ENCODE measurements around the gene COQ4. TPM values are rescaled to one million over a fixed set of nuclear protein-coding genes. Genes with fewer than 3 reads are reported as not detected.

COQ4 gene
- 10 to 100 TPM; 30.2 to 59.7 (median 46.2) TPM for total RNA-seq

- peak; percentile 90 to 93 for DNase-seq (ENCODE audit: low spot score in 2 of 2)
- H3K9me3 ChIP-seq, result no peaks in the 10 kb centered on the region
- H3K4me1 ChIP-seq, result peaks cover 3 to 20% of the 10 kb centered on the region in 2 donors
- intact Hi-C loops (cut with DNase I; ENCODE audit: low total_unique reads), result no loop called here
- TF ChIP-seq POLR2AphosphoS5 (IDR thresholded peaks at IDR 0.05), result peak; percentile 82 to 95 (median 89)
- TF ChIP-seq, protein P1, sequence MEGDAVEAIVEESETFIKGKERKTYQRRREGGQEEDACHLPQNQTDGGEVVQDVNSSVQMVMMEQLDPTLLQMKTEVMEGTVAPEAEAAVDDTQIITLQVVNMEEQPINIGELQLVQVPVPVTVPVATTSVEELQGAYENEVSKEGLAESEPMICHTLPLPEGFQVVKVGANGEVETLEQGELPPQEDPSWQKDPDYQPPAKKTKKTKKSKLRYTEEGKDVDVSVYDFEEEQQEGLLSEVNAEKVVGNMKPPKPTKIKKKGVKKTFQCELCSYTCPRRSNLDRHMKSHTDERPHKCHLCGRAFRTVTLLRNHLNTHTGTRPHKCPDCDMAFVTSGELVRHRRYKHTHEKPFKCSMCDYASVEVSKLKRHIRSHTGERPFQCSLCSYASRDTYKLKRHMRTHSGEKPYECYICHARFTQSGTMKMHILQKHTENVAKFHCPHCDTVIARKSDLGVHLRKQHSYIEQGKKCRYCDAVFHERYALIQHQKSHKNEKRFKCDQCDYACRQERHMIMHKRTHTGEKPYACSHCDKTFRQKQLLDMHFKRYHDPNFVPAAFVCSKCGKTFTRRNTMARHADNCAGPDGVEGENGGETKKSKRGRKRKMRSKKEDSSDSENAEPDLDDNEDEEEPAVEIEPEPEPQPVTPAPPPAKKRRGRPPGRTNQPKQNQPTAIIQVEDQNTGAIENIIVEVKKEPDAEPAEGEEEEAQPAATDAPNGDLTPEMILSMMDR (IDR thresholded peaks at IDR 0.05), result no peak
- no peak for TF ChIP-seq POLR2A (IDR thresholded peaks at IDR 0.05)
- no peaks in the 10 kb centered on the region for H3K36me3 ChIP-seq
- no peaks in the 10 kb centered on the region for H3K27me3 ChIP-seq
- peak within 1 kb of the TSS; percentile 82 to 87 for H3K27ac ChIP-seq
- H3K4me3 ChIP-seq, result peak within 1 kb of the TSS; percentile 78 to 95 (median 94)
Observed at GRCh38 chr9:128322404-128323211, at the start of gene COQ4, which contains the start of gene TRUB2. COQ4 (plus strand) TSS chr9:128322839; CDS start chr9:128322859, 20 bp downstream. TRUB2 (minus strand) TSS chr9:128322447; CDS start chr9:128322408, 39 bp downstream.

DNA sequence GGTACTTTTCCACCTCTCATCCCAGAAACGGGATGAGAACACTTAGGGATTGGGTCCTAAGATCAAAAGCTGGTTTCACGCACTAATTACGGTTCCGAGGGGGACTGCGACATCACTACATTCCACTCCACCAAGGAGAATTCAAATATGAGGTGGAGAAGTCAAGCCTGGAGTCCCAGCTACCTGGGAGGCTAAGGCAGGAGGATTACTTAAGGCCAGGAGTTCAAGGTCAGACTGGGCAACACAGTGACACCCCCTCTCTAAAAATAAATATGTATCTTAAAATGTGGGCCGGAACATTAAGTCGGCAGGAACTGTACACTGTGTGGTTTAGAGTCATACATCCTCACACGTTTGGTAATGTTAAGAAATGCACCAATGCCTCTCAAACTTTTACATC, 48.4 kb upstream of the COQ4 start:
- H3K4me1 ChIP-seq, result peaks cover 0 to 10% of the 10 kb centered on the region in 2 donors
- intact Hi-C loops (cut with DNase I; ENCODE audit: low total_unique reads), result no loop called here
- peak overlapping the region; percentile 13 to 97 for H3K27ac ChIP-seq
- peak overlapping the region in 2 of 3 donors; percentile 94 to 95 for H3K4me3 ChIP-seq
- TF ChIP-seq, protein P1 (IDR thresholded peaks at IDR 0.05), result no peak
- no peaks in the 10 kb centered on the region for H3K36me3 ChIP-seq
- H3K27me3 ChIP-seq, result no peaks in the 10 kb centered on the region
- H3K9me3 ChIP-seq, result no peaks in the 10 kb centered on the region
- no peak for DNase-seq (ENCODE audit: low spot score in 2 of 2)

GRCh38 chr9:128275198-128276007, 47.2 kb upstream of the COQ4 start, which contains the start of gene GOLGA2:
GOLGA2 (minus strand) TSS chr9:128276007; CDS start chr9:128275976, 31 bp downstream.
- DNase-seq (ENCODE audit: low spot score in 2 of 2), result peak in 1 of 2 donors; percentile 49
- intact Hi-C loops (cut with DNase I; ENCODE audit: low total_unique reads), result loop anchor here (5.0 kb wide), 1 partner anchor 1952 kb away; no protein-coding TSS in a partner anchor

GRCh38 chr9:128276008-128276573, 46.5 kb upstream of the COQ4 start, which contains the start of gene SWI5:
SWI5 (plus strand) TSS chr9:128276276.
- peak within 1 kb of the TSS; percentile 95 to 97 for H3K27ac ChIP-seq

More at GRCh38 chr9:128275198-128276007, 47.2 kb upstream of the COQ4 start, which contains the start of gene GOLGA2:
- peak within 1 kb of the TSS; percentile 95 to 97 for H3K27ac ChIP-seq
- peaks cover 0 to 10% of the 10 kb centered on the region in 2 donors for H3K4me1 ChIP-seq
- TF ChIP-seq, protein P1 (IDR thresholded peaks at IDR 0.05), result no peak
- TF ChIP-seq POLR2AphosphoS5 (IDR thresholded peaks at IDR 0.05) (peak in 2 of 3 donors; percentile 11 to 16), POLR2A (IDR thresholded peaks at IDR 0.05) (no peak)
- H3K36me3 ChIP-seq, result no peaks in the 10 kb centered on the region
- H3K9me3 ChIP-seq, result no peaks in the 10 kb centered on the region
- peak within 1 kb of the TSS; percentile 76 to 95 (median 94) for H3K4me3 ChIP-seq
- no peaks in the 10 kb centered on the region for H3K27me3 ChIP-seq

More at GRCh38 chr9:128276008-128276573, 46.5 kb upstream of the COQ4 start, which contains the start of gene SWI5:
- H3K27me3 ChIP-seq, result no peaks in the 10 kb centered on the region
- peaks cover 0 to 10% of the 10 kb centered on the region in 2 donors for H3K4me1 ChIP-seq
- peak within 1 kb of the TSS; percentile 76 to 95 (median 94) for H3K4me3 ChIP-seq
- H3K36me3 ChIP-seq, result no peaks in the 10 kb centered on the region
- intact Hi-C loops (cut with DNase I; ENCODE audit: low total_unique reads), result loop anchor here (5.0 kb wide), 1 partner anchor 1951 kb away; no protein-coding TSS in a partner anchor
- TF ChIP-seq POLR2A (IDR thresholded peaks at IDR 0.05), result peak; percentile 98
- TF ChIP-seq, protein P1 (IDR thresholded peaks at IDR 0.05), result no peak
- TF ChIP-seq POLR2AphosphoS5 (IDR thresholded peaks at IDR 0.05), result peak; percentile 73 to 94 (median 93)
- peak; percentile 99 to 100 for DNase-seq (ENCODE audit: low spot score in 2 of 2)
- H3K9me3 ChIP-seq, result no peaks in the 10 kb centered on the region
